Activated gamma-delta T cell treated with anti-CD3 and anti-CD28 coated beads, Interleukin-2, amount 50 U/mL, for 16 hours (primary cell): ENCODE measurements around the gene GID4.

Source experiments
- DNase-seq: peaks from one replicate; pipeline ENCODE4 v3.0.0-alpha.2; 2020; ENCODE audit warnings: low read depth

Gene GID4

GRCh38 chr17:18017958-18018357 is 21.2 kb upstream of the GID4 start:
- DNase-seq, result no peak

DNA sequence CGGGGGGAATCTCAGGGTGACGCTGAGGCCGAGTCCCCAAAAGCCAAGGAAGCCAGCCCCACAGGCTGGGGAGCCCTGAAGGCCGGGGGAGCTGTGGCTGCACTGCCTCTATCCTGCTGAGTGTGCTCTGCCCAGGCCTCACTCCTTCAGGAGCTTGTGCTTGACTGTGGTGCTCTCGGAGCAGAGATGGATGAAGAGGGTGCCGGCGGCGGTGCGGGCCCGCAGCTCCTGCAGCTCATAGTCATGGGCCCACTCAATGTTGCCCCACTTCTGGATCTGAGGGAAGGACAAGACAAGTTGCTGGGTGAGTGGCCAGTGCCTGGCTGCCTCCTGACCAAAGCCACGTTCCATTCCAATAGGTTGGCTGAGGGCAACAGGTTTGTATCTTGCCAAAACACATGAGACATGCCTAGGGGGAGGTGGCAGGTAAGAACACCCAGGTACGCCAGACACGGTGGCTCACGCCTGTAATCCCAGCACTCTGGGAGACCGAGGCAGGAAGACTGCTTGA is 20.7 kb upstream of the GID4 start:
- DNase-seq, result no peak

DNA sequence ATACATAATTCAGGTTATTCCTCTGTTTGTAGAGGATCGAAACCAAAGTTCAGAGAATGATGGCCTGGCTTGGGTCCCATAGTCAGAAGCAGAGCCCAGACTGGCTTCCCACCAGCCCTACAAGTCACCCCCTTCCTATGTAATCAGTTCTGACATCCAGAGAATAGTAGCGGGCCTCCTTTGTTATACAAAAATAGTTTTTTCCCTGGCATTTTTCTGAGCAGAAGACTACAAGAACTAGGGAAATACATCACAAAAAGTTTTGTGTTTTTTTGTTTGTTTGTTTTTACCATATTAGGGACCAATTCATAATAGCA is 19.4 kb upstream of the GID4 start:
- no peak for DNase-seq

- no peak for DNase-seq
These were observed 18.2 kb upstream of the GID4 start for GRCh38 chr17:18020971-18021370.

GRCh38 chr17:18021372-18021771 is 17.8 kb upstream of the GID4 start:
- no peak for DNase-seq

DNA sequence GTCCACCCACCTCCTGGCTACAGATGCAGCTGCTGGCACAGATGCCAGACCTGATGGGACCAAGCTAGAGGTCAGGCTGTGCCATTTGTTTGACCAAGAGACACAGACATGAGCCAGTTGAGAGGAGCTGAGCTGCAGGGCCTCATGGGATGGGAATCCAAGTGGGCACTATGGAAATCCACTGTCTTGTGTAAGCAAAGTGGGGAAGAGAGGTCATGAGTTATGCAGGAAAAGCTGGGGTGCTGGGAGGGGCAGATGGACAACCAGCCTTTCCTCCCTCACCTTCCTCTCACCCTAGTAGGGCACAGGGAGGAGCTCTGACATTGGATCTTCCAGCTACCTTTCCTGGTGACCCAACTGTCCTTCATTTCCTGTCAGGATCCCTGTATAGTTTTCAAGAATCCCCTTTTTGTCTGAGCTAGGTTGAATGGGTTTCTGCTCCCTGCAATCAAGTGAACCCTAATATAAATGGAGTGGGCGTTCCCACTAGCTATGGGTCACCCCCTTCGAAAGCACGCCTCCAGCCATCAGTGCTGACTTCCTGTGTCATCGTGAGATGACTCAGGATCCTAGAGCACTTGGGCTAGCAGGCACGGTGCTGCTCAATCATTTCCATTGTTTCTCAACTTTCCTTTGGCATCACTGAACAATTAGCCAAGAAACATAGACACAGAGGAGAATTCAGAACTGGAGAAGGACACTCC is 13.8 kb upstream of the GID4 start:
- no peak for DNase-seq

DNA sequence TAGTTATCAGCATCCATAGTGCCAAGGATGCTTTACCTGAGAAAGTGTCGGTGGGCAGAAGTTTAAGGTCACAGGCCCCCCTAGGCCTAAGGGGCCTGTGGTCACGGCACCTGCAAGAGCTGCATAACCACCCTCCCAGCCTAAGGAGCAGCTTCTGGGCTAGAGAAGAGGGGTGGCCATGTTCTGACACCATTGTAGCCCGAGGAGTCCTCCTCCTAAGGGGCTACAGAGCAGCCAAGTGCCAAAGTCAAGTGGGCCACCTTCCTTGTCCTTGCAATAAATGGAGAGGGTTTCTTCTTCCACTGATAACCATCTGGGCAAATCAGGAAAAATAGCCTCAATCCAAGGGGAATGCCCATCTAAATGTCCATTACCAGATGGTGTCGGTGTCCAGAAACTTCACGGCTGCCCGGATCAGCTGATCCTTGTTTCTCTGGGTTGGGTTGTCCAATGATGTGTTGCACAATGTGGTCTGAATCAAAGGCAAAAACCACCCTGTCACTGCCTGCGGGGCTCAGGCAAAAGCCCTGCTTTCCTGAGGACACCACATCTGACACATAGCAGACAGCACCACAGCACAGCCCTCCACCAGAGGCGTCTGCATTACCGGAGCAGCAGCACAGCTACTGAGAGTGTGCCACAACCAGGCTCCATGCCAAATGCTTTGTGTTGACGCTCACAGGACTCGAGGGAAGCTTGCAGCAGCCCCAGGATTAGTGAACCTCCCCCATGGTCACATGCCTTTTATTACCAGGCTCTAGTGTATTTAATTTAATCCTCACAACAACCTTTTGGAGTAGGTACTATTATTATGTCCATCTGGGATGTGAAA is 13.0 kb upstream of the GID4 start:
- DNase-seq, result peak; percentile 12

GRCh38 chr17:18027280-18027679 is 11.9 kb upstream of the GID4 start:
- no peak for DNase-seq

- no peak for DNase-seq
These were observed 10.9 kb upstream of the GID4 start for GRCh38 chr17:18028114-18028951.

DNA sequence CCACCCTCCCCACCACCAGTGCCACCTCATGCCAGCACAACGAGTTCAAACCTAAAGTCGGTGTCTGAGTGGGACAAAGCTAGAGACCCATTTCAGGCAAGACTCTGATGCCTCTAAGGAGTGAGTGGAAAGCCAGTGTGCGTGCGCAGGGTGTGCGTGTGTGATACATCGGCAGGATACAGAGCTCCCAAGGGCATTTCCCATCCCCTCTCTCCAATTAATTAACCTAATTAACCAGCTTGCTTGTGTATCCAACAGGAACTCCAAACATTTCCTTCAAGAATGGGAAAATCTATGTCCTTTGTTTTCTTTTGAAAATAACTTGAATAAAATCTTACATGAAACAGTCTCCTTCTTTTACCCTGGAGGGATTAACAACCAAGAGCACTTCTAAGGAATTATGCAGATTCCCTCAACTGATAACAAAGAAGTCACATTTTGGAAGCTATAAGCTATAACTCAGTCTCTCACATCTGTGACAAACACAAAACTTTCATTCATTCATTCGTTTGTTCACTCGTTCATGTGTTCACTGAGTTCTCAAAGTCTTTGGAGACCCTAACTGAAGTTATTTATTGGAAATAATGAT is 10.2 kb upstream of the GID4 start:
- DNase-seq, result no peak

DNA sequence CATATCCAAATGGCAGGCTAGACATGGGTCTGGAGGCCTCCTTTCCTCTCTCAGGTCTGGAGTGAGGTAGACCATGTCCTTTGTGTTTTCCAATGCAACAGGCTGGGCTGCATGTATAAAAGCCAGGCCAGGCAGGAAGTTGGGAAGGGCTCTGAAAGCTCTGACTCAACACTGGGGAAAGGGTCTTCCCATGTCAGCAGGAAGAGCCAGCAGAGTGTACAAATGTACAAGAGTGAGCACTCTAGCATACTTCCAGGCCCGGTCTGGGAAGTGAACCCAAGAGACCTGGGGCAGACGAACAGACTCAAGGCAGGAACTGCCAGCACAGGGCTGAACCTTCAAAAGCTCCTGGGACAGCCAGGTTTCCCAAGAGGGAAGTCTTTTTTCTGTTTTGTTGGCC is 7.3 kb upstream of the GID4 start:
- no peak for DNase-seq

- DNase-seq, result peak; percentile 28
These were observed 5.6 kb upstream of the GID4 start for GRCh38 chr17:18033442-18034099.

GRCh38 chr17:18035704-18036103 is 3.5 kb upstream of the GID4 start:
- DNase-seq, result no peak

DNA sequence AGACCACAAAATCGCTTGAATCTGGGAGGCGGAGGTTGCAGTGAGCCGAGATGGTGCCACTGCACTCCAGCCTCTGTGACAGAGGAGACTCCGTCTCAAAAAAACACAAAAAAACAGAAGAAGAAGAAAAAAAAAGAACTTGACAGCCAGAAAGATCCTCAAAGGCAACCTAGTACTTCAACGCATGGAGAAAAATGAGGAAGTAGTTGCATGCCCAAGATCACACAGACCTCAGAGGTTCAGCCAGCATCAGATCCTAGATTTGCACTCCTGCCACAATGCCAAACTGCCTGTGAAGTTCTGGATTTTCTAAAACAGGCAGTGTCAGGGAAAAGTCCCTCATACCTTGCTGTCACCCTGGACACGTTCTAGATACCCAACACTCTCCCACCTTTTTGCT is 1.7 kb upstream of the GID4 start:
- no peak for DNase-seq

- DNase-seq, result no peak
These were observed 908 bp upstream of the GID4 start for GRCh38 chr17:18038149-18038850.

DNA sequence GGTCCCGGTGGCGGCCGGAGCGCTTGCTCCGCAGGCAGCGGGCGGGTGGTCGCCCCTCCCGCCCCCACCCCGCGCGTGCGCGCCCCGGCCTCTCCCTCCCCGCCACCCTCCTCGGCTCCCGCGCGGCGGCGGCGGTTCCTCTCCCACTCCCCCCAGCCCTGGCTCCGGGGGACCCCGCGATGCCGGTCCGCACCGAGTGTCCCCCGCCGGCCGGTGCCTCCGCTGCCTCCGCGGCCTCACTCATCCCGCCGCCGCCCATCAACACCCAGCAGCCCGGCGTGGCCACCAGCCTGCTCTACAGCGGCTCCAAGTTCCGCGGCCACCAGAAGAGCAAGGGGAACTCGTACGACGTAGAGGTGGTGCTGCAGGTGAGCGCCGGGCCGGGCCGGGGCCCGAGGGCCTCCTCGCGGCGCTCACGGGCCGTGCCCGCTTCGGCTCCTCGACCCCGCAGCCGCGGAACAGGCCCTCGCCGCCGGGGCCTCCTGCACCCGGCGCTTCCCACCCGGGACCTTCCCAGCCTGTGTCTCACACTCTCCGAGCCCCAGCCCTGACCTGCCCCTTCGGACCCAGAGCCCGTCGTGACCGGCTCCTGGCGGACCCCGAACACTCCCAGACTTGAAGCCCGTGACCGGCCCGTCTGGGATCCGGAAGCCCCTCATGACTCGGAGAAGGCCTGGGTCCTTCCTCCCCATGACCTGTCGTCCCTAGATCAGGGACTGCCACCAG is 490 bp downstream of the GID4 start:
- no peak for DNase-seq

- DNase-seq, result no peak
These were observed 1.2 kb downstream of the GID4 start for GRCh38 chr17:18040261-18040858.

DNA sequence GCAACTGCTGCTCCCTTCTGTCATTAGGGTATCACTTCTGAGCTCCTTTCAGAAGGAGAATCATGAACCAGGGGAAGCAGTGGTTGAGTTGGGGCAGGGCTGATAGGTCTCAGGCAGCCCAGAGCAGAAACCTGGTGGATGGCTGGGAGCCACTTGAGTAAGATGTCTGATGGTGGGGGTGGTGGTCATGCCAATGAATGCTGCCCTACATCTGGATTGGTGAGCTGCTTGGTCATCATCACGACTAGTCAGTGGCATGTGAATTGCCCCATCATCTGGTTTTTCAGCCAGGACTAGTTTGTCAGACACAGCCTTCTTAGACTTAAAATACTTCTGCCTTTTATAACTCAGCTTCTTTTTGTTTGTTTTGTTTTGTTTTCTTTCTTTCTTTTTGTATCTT is 2.6 kb downstream of the GID4 start:
- DNase-seq, result no peak

DNA sequence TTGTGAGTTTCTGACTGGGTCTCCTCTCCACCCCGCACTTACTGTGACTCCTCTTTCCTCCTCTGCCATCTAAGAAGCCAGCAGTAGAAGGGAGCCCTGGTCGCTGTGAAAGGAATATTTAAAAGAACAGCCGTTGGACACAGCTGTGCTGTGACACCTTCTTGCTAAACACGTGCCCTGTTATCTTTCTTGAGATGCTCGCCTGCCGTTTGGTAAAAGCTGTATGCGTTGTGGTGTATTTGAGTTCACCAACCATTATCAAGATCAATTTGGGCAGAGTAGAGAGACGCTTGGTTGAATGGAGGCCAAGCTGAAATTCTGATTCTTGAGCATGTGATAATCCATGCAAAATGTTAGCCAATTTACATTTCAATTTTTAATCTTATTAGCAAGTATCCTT is 3.8 kb downstream of the GID4 start:
- DNase-seq, result no peak

GRCh38 chr17:18043491-18043890 is 4.3 kb downstream of the GID4 start:
- no peak for DNase-seq
